Left hindlimb (tissue), 1 donor: ENCODE data around the gene CHRNA1.
A peak's percentile ranks its signal among the peaks of the same experiment; 100 is the strongest.

ENCODE experiments used
- DNase-seq: peaks from one replicate; pipeline ENCODE4 v3.0.0-alpha.2; 2018

The CHRNA1 gene

DNA sequence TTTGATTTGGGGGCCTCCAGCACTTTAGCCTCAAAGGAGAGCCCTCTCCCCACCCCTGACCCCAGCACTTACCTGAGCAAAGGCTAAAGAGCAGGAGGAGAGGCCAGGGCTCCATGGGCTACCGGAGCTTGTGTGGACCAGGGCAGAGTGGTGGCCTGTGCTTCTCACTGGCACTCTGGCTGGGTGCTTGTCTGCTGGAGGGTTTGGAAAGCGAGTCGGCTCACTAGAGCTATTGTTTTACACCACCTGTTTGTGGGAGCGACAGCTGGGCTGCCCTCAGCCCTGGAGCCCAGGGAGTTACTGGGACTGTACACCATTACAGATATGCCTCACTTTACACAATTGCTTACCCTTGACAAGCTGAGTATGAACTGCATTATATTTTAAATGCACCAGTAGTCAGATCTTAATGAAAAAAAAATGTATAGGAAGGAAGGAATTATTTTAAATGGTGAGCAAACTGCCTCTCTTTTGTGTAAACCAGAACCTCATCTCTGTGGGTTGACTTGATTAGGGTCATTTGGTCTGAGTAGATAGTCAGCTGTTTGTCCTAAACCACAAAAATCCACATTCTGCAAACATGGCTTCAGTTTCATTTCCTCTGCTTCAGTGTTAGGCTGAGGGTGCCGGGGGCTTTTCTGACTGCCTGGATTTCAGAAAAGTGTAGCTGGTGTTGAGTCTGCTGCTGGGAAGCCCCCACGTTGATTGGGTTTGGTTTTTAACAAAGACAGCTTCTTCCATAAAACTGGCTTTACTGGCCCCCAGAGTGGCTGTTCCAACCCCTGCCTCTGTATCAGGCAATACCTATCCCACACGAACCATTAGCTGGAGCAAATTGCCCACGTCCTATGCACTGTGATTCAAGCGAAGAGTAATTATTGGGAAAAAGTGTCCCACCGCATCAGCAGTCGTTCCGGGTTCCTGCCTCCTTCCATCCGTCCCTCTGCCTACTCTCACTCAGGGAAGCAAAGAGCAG is at the start of gene CHRNA1:
TSS of gene CHRNA1 (minus strand) at position 193 of the 976 bp plus-strand sequence. CDS start at position 115, 78 bp downstream.
- peak; percentile 67 for DNase-seq

DNA sequence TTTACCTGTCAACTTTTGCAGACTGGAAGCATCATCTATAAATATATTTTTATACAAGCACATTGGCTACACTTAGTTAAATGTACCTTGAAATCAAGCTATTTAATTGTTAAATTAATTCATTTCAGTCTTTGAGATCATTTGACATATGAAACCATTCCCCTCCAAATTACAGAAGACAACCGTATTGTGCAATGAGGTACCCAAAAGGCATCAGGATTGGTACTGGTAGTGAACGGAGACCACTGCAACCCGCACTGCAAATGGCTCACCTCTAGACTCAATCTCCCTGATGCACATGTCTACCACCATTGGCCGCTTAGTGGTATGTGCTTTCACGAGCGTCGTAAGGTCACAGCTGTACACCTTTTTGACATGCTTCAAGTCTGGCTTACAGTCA is 47.8 kb upstream of the CHRNA1 start:
- DNase-seq: no peak

DNA sequence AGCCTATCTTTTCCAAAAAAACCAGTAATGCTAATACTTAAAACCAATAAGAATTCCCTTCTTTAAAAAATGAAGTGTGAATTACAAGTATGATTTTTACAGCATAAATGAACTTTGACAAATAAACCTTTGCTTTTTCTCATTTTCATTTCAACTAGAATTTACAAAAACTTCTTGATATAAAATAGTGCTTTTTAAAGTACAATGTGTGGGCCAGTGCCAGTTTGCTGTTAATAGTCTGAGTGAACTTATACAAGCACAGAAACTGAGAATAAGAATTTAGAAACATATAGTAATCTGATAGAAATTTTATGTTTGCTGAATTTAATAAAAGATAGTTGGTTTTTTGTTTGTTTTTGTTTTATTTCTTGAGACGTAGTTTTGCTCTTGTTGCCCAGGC is 43.7 kb upstream of the CHRNA1 start:
- no peak for DNase-seq

DNA sequence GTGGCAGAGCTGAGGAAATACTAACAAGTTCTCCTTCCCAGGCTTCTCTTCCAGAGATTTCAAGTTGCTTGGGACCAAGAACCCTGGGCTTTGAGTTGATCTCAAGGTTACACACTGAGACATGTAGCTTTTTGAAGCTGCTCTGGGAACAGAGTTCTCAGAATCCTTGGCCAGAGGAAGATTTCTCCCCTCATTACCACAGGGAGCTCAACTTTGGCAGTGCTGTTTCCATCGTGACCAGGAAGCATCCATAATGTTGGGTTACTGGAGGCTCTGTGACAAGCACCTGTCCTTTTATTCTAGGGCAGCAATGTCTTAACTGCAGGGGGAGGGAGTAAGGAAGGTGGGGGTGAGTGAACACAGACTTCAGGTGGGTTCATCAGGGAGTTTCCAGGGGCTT is 41.5 kb upstream of the CHRNA1 start:
- no peak for DNase-seq

DNA sequence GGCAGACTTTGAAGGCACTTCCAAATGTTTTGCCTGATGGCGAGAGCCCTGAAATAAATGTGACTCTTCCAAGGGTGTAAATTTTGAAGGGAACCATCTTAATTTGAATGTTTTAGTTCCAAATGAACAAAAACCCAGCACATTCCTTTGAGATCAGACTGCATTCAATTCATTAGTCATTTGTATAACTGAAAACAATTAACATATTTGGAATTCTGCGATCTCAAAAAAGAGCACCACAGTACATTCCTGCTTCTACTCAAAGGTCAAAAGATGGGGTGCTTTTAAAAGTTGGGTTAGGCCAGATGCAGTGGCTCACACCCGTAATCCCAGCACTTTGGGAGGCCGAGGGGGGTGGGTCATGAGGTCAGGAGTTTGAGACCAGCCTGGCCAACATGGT is 38.2 kb upstream of the CHRNA1 start:
- no peak for DNase-seq

DNA sequence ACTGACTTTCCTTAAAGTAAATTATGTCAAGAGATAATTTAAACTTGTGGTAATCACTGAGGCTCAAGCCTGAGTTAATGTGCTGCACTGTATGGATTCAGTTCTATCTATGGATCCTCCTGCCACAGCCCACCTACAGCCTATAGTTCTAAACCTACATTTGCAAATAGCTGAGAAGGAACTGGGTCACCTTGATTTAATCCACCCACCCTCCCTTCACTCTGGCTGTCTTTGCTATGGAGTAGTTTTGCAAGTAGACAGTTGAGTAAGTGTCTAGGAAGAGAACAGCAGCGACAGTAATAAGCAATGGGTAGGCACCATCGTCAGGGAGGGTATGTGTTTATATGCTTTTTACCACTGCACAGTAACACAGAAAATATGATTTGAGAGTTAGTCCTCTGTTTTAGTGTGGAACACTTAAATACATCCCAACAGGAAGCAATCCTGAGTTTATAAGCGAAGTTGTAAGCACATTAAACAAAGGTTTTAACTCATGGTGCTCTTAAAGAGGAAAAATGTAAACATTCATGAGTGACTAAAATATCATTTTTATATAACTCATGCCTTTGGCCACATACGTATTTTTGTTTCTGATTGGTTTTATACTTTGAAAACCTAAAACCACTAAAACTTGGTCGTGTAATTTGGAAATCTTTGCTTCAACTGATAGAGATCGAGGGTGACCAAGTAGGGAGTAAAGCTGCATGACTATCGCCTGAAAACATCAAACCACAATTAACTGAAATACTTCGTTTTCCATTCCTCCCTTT is 36.3 kb upstream of the CHRNA1 start:
- DNase-seq: no peak

DNA sequence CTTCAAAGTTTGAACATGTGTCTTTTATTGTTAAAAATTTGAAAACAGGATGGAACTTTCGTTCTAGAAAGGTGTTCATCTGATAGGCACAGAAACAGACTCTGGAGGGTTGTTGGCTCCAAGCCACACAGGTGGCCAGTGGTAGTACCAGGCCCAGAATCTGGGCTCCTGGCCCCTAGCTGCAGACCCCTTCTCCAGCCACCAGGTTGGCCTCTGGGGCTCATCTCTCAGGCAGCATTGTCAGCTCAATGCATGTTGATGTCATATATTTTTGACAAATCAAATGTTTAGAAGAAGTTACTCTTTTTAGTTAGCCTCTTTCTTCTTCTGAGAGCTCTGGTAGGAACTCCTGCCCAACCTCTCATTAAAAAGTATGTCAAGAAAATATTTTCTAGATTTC is 34.5 kb upstream of the CHRNA1 start:
- no peak for DNase-seq

DNA sequence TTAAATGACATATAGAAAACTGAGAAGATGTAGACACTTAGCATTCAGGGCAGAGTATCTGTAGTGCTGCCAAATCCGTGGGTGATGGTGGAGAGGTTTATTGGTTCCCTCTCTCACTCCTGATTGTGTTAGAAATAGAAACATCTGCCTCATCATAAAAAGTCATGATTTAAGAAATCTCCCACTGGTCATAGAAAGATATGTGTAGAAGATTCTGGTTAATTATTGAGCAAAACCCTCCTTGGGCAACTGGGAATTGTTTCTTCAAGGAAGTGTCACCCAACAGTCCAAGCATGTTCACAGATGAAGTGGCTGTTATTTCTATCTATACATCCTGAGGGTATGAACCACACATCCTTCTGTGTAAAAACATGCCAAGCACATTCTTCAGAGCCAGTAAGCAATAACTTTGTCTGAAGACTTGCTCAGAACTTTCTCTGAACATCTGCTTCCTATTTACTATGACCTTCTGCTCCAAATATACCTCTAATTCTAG is 33.6 kb upstream of the CHRNA1 start:
- no peak for DNase-seq

DNA sequence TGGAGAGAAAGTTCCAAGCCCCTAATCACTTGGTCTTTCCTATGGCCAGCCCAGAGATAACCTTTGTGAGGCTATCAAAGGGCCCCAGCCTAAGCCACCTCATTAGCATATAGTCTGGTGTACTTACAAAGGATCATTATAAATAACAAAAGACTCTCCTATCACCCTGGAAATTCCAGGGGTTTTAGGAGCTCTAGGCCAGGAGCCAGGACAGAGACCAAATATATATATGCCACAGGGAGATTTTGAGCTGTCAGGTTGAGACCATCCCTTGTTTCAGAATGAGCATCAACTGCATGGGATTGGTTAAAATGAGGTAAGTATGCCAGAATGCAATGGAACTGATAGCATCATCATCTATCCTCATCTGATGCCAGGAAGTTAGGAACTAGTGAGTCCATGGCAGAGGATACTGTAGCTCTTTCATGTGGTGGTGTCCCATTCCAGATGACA is 32.1 kb upstream of the CHRNA1 start:
- no peak for DNase-seq

DNA sequence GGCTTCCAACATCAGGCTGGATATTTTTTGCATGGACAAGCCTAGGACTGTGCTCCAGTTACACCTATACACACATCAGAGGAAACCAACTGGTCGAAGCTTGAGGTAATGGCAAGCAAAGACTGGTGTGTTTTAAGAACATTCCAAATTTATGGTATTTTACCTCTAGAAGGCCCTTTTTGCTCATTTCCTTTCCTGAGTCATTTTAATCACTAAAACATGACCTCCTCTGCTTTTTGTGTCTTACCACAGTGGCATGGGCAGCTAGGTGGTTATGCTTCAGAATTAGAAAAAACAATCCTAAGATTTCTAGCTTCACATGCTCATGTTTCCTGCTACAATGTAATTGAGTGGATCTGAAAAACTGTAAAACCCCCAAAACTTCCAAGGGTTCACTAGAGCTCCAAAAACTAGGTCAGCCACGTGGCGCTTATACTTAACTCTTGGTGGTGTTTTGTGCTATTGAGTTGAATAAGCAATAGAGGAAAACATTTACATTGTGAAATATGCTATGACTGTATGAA is 30.6 kb upstream of the CHRNA1 start:
- no peak for DNase-seq

DNA sequence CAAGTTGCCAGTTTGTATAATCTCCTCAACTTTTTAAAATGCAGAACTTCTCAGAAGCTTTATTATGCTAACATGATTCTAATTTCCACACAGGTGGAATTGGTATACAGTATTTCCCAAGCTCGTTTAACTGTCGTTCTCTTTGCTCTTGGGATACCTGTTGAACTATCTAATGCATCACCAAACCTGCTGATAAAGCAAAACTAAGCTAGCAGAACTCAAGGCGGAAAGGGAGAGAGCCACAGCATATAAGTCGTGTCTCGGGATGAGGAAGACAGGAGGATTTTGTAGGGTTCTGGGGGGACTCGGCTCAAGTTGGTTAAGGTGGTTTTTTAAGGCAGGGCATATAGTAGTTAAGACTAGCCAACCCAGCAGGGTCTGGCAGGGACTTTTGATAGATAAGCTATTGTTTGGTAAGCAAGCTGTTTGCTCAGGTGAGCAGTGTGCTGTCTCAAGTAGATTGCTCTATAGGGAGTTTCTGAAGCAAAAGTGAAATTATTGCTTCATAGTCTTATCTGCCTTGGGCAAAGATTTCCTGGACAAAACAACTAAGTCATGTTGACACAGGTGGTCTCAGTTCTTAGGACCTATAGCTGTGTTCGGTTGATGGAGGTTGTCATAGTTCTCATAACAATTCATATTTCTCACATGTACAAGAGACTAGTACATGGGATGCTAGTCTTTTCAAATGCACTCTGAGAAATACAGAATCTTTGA is 28.2 kb upstream of the CHRNA1 start:
- no peak for DNase-seq

DNA sequence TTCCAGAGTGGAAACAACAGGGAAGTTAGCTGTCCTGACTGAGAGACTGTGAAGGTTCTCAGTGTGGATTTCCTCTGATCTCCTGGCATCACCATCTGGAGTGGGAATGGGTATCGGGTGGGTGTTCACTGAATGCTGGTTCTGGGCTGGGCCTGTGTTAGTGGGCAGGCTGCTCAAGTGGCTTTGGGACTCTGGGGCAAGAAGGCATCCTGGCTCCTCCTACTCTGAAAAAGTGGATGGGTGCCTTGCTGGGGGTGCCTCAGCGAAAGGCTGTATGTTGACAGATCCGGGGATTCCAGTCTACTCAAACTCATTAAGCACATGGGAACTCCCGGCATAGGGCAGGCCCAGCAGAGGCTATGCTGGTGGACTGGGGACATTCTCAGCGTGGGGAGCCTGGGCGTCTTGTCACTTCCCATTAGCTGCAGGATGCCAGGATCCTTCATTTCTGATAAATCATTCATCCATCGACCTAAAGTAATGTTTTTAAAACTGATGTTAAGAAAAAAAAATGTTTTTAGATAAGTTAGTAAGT is 27.5 kb upstream of the CHRNA1 start:
- no peak for DNase-seq

DNA sequence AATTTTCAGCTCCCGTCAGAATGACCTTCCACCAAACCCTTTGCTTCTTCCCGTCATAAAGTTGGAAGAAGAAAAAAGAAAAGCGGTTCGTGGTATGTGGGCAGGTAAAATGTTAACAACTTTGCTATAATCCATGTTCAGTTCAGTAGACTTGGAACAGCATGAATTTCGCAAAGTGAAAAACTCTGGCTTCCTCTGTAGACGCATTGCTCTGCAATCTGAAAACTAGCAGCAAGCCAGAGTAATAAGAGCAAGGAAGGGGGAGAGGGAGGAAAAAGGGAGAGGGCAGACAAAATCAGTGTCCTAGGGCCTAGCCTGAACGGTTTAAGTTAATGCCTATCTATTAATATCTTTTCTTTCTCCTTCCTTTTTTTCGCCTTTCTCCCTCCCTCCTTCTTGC is 26.7 kb upstream of the CHRNA1 start:
- no peak for DNase-seq

DNA sequence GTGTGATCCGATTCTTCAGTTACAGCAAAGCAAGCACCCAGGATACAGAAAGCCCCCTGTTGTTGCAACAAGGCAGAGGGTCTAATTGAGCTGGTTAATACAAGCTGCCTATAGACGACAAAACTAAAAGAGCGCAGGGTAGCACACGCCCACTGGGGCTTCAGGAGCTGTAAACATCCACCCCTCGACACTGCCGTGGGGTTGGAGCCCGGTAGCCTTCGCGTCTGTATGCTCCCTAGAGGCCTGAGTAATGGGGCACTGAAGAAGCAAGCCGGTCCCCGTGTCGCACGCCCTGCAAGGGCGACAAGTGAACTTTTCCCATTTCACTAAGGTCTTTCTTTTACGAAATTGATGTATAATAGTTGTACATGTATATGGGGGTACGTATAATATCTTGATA is 24.7 kb upstream of the CHRNA1 start:
- DNase-seq: no peak

DNA sequence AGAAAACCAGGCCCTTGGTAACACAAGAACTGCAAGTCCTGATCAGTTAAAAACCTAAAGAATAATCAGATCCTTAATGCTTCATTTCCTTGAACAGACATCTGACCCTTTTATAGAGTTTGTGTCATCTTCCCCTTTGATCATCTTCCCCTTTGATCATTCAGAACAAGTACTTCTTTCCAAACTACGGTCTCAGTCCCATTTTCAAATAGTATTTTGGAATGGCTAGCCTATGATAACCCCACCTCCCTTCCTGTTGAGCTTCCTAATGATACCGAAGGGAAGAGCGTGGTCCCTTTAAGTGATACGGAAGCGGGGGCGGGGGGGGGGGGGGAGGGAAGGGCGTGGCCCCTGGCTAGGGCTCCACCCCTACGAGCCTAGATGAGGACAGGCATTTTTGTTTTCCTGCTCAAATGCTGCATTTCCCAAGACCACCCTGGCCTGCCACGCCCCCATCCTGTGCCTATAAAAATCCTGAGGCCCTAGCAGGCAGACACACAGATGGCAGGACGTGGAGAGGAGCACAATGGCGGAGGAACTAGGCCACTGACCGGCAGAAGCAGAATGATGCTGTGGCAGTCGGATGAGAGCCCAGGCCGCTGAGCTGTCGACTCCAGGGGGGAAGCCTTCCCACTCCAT is 24.1 kb upstream of the CHRNA1 start:
- no peak for DNase-seq

DNA sequence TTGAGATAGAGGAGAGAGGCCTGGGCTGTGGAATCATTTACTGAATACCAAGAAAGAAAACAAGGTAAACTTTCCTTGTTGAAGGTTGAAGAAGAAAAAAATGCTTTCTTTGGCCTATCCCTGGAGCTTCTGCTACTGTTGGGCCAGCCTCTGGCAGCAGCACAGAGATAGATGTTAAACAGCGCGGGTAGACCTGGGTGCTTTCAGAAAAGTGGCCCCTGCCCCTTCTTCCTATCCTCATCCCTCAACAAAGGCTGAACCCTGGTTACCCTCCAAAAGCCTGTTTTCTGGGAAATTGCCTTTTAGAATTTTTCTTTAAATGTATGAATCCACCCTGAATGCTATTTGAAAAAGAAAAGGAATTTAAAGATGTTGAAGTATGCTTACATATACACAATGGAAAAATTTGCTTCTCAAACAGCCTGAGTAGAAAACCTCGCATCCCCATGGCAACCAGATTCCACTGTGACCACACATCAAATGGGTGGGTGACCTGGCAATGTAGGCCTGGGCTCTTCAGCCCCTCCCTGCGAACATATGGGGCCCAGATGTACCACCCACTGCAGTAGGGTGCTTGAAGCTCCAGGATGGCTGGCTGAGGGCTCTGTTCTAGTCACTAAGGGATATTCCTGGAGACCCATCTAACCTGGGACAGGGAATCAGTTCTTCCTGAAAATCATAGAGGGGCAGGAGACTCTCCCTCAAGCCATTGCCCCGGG is 23.4 kb upstream of the CHRNA1 start:
- DNase-seq: peak; percentile 89

DNA sequence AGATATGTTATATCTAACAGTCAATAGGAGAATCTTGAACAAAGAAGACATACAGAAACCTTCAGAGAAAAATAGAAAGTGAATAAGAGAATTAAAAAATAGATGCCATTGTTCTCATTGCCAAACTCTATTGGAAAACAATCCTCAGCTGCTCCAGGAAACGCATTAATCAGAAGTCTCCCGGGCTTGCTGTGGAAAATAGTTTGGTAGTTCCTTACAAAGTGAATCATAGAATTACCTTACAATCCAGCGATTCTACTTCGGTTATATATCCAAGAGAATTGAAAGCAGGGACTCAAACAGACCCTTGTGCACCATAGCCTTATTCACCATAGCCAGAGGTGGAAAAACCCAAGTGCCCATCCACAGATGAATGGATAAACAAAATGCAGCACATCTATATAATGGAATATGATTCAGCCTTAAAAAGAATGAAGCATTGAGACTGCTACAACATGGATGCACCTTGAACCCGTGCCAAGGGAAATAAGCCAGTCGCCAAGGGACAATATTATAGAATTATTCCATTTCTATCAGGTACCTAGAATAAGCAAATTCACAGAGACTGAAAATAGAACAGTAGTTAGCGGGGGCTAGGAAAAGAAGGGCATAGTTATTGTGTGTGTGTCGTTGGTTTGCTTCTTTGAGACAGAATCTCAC is 21.9 kb upstream of the CHRNA1 start:
- no peak for DNase-seq

DNA sequence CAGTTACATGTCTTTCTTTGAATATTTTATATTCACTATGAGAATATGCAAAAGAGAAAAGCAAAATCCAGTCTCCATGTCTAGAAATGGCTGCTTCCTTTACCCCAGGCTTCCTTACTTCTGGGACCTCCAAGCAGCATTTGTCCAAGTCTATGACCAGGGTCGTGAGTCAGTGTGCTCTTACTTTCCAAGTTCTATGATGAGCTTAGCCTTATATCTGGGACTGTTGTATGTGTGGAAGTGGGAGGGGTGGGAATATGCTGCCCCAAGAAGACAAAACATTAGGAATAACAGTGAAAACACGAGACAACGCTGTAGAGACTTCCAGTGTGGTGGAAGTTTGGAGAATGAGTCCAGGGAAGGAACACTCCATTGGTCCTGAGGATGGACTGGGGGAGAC is 21.2 kb upstream of the CHRNA1 start:
- DNase-seq: no peak

DNA sequence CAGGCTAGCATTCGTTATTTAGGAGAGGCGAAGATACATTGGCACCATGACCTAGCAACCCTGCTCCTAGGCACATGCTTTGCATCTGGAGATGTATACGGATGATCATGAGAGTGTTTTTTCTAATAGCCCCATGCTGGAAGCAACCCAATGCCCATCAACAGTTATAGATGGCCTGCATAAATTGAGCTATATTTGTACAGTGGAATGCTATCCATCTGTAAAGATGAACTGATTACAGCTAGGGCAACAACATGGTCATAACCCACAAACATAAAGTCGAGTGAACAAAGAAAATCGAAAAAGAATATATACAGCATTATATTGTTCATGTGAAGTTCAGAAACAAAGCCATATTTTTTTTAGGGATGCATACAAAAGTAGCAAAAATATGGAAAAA is 20.6 kb upstream of the CHRNA1 start:
- DNase-seq: no peak

DNA sequence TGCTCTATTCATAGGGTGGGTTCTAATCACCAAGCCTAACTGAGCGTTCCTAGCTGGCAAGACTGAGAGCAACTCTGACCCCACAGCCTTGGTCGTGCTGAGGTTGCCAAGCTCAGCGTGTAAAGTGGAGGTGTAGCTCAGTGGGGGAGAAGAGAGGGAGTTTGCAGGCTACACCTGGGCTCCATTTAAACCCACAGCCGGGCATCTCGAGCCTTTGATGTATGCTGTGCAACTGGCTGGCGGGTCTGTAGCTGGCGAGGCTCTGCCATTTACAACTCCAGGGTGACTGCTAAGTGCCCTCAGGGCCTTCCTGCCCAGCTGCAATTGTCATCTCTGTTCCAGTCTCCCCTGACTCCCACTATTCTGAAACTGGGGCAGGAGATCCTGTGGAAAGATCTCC is 20.0 kb upstream of the CHRNA1 start:
- no peak for DNase-seq

DNA sequence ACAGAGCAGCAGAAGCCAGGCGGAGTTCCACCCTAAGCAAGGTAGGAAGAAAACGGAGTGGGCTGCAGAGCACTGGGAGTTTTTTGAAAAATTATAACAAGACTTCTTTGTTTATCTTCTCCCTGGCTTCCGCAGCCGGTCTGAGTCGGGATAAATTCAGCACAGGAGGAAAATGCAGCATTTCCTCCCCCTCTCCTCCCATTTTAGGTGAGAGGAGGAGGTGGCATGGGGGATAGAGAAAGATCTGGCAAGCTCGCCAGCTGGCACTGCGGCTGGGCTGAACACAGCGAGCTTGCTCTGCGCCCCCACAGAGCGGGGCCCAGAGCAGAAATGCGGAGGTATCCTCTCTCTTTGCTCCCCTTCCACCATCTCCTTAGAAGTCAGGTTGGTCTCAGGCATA is 17.7 kb upstream of the CHRNA1 start:
- no peak for DNase-seq
